HepG2 (cell line): ENCODE measurements around the gene EBP. TPM values are rescaled to one million over a fixed set of nuclear protein-coding genes. Genes with fewer than 3 reads are reported as not detected.

Experiments
- ATF1 ChIP-seq: IDR thresholded peaks from 2 replicates; pipeline ENCODE4 v1.6.1; 2016; ENCODE audit warnings: mild to moderate bottlenecking, control low read depth
- CEBPZ ChIP-seq: IDR thresholded peaks from 2 replicates; pipeline ENCODE4 v1.6.1; 2012; ENCODE audit warnings: low read length, improper control_type of control experiment
- PHB2 ChIP-seq: fragments of 450-650 bp; IDR thresholded peaks from 2 replicates; pipeline ENCODE4 v1.6.1; 2018; ENCODE audit not compliant: partially characterized antibody
- PHF5A ChIP-seq: IDR thresholded peaks from one replicate; pipeline ENCODE4 v1.6.1; 2018; ENCODE audit warnings: low read depth, missing genetic modification reagents; ENCODE audit not compliant: unreplicated experiment
- PPARG ChIP-seq: conservative IDR thresholded peaks from 2 replicates; pipeline ENCODE4 v1.6.1; 2016; ENCODE audit warnings: missing biosample characterization, missing genetic modification reagents
- SNAPC4 ChIP-seq: sonication (generic); formaldehyde crosslinking; IDR thresholded peaks from 2 replicates; pipeline ENCODE4 v1.4.0; 2020; ENCODE audit warnings: mild to moderate bottlenecking, missing genetic modification reagents
- SRSF9 ChIP-seq: fragments of 200-400 bp; formaldehyde crosslinking; IDR thresholded peaks from 2 replicates; pipeline ENCODE4 v1.6.1; 2018; ENCODE audit warnings: borderline replicate concordance, mild to moderate bottlenecking, low read depth, low read length; ENCODE audit not compliant: insufficient read depth, poor library complexity, severe bottlenecking
- ZFP91 ChIP-seq: sonication (generic); formaldehyde crosslinking; IDR thresholded peaks from 2 replicates; pipeline ENCODE4 v1.9.0; 2022; ENCODE audit warnings: missing genetic modification reagents, mild to moderate bottlenecking, borderline replicate concordance
- ZNF143 ChIP-seq: sonication (generic); formaldehyde crosslinking; IDR thresholded peaks from 2 replicates; pipeline ENCODE4 v1.4.0; 2020; ENCODE audit warnings: missing genetic modification reagents
- ZNF569 ChIP-seq: sonication (generic); formaldehyde crosslinking; IDR thresholded peaks from 2 replicates; pipeline ENCODE4 v1.5.0; 2020; ENCODE audit warnings: mild to moderate bottlenecking, missing genetic modification reagents, moderate library complexity, borderline replicate concordance
- ZNF639 ChIP-seq: conservative IDR thresholded peaks from 2 replicates; pipeline ENCODE4 v1.6.1; 2018; ENCODE audit warnings: missing genetic modification reagents
- ZXDC ChIP-seq: sonication (generic); formaldehyde crosslinking; IDR thresholded peaks from 2 replicates; pipeline ENCODE4 v1.5.0; 2020; ENCODE audit warnings: mild to moderate bottlenecking, missing genetic modification reagents
- polyA plus RNA-seq, 8 experiments: library from polyadenylated mRNA; depleted of rRNA in 3 of 8; stranded (reverse) in 7 of 8; unstranded in 1 of 8; fragments of >200 nt; fragmentation: Illumina TruSeq in 4 of 8; extraction: Trizol in 4 of 8; gene quantifications; 2 replicates each; pipeline versions ENCODE4 v1.2.1 to v1.2.3, GENCODE V29; 2011 to 2016; ENCODE audit warnings: low read depth in 4 of 8, missing spikeins in 1 of 8, mixed read lengths in 1 of 8; ENCODE audit not compliant: insufficient read depth in 1 of 8
- total RNA-seq, 5 experiments: library from RNA; depleted of rRNA; stranded (reverse); fragments of >200 nt; fragmentation: Illumina TruSeq; extraction: Trizol; gene quantifications; 2 replicates each; pipeline ENCODE4 v1.2.3, GENCODE V29; 2016; ENCODE audit warnings: low read depth in 1 of 5

The EBP gene
- total and polyA plus RNA-seq, 2 of the 13 experiments (the other 11 are each of a cell fraction or from before 2014, with no cell fraction given): 106 to 260 TPM

- TF ChIP-seq ZNF639 (CRISPR knock-in tag) (no peak), ZFP91 (CRISPR knock-in tag) (peak; percentile 72; the same call in 1 of the 2 replicates), ZNF143 (CRISPR knock-in tag) (no peak), PHF5A (CRISPR knock-in tag) (no peak), SNAPC4 (no peak), PPARG (no peak), ZXDC (CRISPR knock-in tag) (no peak), PHB2 (no peak), SRSF9 (no peak), ZNF569 (CRISPR knock-in tag) (no peak), ATF1 (peak; percentile 77), CEBPZ (no peak)
Measured at GRCh38 chrX:48539345-48540027, 17.9 kb downstream of the EBP start, which contains the start of gene TBC1D25 (continued).
